Frontal cortex (tissue), 4 donors: ENCODE results near the gene CLASP1. TPM values are rescaled to one million over a fixed set of nuclear protein-coding genes. Genes with fewer than 3 reads are reported as not detected.
"Not testable (repeated sequence)": the region's sequence is repeated elsewhere in the genome, so short reads cannot be mapped to it uniquely, and the experiment has no call there.

Experiments used
- DNase-seq, 2 donors: peaks; one replicate each; pipeline ENCODE4 v3.0.0; 2012; ENCODE audit warnings: low spot score in 2 of 2
- FAIRE-seq: peaks from 2 replicates; lab custom pipeline; 2012; peaks lifted over from hg19 to GRCh38; lab: Jason Lieb, UNC
- total RNA-seq: library from RNA; depleted of rRNA; stranded (reverse); fragments of >200 nt; gene quantifications from one replicate; pipeline ENCODE4 v1.2.3, GENCODE V29; 2014
- donor health status: control.
- donor health status: control.
- donor health status: control.

Gene CLASP1
- total RNA-seq, 1 donor from 2014 or later: 129 TPM

- no peak for DNase-seq
- no peak for FAIRE-seq
These were observed 302.4 kb downstream of the CLASP1 start for GRCh38 chr2:121346859-121347258.

GRCh38 chr2:121346407-121346806, 302.9 kb downstream of the CLASP1 start:
- no peak for DNase-seq
- no peak for FAIRE-seq

DNA sequence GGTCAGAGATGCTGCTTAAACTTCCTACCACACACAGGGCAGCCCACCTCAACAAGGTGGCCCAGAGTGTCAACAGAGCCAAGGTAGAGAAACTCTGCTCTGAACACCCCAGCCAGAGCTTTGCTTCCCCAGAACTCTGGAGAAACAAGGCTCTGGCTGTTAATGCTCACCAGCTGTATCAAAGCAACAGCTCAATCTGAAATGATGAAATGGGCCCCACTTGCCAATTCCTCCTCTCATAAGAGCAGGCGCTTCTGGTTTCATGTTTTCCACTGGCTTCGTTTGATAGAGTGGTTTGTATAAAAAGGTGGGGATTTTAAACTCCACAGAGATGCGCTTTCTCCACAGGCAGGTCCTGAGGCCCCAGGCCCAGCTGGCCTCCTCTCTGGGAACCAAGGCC, 303.4 kb downstream of the CLASP1 start:
- no peak for DNase-seq
- FAIRE-seq: no peak

GRCh38 chr2:121345101-121345500, 304.2 kb downstream of the CLASP1 start:
- FAIRE-seq: no peak
- DNase-seq: no peak

GRCh38 chr2:121343828-121344399, 305.3 kb downstream of the CLASP1 start:
- DNase-seq, FAIRE-seq: not testable (repeated sequence)

DNA sequence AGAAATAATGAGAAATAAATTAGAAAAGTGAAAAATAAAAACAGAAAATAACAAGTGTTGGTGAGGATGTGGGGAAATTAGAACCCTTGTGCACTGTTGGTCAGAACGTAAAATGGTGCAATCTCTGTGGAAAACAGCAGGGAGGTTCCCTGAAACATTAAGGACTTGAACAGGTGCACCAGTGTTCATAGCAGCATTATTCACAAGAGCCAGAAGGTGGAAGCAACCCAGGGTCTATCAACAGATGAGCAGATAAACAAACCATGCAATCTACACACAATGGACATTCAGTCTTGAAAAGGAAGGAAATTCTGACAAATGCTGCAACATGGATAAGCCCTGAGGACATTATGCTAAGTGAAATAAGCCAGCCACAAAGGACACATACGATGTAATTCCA, 306.1 kb downstream of the CLASP1 start:
- FAIRE-seq: no peak
- DNase-seq: no peak

GRCh38 chr2:121342751-121343150, 306.5 kb downstream of the CLASP1 start:
- FAIRE-seq: no peak
- no peak for DNase-seq

DNA sequence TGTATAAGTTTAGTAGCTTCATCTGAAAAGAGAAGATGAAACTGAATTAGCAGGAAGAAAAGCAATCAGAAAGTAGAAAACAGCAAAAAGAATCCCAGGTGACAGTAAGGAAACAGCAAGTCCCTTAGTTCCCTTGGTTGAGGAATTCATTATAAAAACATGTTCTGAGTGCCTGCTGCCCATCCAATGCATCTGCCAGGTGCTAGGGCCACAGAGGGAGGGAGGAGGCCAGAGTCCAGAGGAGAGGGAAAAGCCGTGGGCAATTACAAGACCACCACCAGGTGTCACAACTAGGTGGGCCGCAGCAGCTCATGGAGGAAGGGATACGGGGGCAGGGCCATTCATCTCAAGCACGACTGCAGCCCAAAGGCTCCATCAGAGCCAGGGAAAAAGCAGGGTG, 308.3 kb downstream of the CLASP1 start:
- FAIRE-seq (no peak), DNase-seq (no peak)

GRCh38 chr2:121338281-121338680, 311.0 kb downstream of the CLASP1 start:
- no peak for FAIRE-seq
- DNase-seq: no peak

DNA sequence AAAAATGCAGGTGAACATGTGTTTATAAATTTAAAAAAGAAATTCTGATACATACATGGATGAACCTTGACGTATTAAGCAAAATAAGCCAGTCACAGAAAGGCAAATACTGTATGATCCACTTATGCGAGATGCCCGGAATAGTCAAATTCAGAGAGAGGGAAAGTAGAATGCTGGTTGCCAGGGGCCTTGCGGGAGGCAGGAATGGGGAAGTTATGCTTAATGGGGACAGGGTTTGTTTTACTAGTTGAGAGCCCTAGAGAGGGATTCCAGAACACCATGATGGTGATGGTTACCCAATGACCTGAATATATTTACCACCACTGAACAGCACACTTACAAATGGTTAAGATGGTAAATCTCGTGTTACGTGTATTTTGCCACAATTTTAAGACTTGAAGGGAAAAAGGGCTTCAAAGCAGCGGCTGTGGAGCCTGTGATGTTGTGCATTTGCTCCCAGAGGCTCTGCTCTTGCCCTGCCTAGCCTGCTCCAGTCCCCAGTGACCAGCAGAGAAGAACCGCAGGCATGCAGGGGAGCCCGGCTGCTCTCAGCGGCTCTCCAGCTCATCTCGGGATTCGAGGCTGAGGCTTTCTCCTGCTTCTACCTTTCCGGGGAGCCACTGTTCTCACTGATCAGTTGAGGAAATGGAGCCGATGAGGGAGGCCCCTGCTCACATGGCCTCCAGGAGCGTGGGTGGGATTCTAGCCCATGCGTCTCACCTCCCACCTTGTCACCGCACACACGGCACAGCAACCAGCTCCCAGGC, 312.6 kb downstream of the CLASP1 start:
- FAIRE-seq (no peak), DNase-seq (peak in 1 of 2 donors; percentile 29)

- DNase-seq: no peak
- FAIRE-seq: no peak
These were observed 313.7 kb downstream of the CLASP1 start for GRCh38 chr2:121335294-121336290.

DNA sequence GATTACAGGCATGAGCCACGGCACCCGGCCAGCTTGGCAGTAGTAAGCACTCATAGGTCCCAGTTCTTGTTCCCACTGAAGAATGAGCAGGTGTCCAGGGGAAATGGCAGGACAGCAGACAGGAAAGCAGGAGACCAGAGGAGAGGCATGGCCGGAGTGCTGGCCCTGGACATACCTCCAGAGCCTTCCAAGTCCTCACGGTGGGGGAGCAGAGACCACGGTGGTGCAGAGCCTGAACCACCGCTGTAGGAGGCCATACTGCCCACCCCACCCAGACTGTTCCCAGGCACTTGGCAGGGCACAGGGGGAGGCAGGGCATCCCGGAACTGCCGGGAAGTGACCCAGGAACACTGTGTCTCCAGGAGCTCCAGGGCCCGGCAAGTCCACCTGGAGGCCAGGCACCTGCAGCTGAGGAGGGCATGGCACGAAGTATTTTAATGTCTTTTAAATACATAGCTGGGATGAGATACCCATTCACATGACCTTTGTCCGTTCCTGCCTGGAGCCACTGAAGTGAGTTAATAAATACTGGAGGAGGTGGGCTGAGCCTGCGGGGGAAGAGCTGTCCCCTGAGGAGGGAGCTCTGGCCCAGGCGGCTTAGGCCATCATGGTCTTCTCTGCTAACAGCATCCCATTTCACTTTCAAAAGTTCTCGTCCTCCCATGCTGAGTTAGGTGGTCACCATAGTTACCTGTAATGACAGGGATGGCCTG, 314.5 kb downstream of the CLASP1 start:
- FAIRE-seq: no peak
- no peak for DNase-seq

- no peak for FAIRE-seq
These were observed 315.3 kb downstream of the CLASP1 start for GRCh38 chr2:121333834-121334558.

GRCh38 chr2:121333231-121333630, 316.0 kb downstream of the CLASP1 start:
- no peak for FAIRE-seq

More at GRCh38 chr2:121333834-121334558, 315.3 kb downstream of the CLASP1 start:
- DNase-seq: no peak

DNA sequence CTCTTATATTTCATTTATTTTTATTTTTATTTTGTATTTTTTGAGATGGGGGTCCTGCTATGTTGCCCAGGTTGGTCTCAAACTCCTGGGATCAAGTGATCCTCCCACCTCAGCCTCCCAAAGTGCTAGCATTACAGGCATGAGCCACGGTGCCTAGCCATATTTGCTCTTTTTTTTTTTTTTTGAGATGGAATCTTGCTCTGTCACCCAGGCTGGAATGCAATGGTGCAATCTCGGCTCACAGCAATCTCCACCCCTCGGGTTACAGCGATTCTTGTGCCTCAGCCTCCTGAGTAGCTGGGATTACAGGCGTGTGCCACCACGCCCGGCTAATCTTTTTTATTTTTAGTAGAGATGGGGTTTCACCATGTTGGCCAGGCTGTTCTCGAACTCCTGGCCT, 317.9 kb downstream of the CLASP1 start:
- DNase-seq, FAIRE-seq: not testable (repeated sequence)

More at GRCh38 chr2:121333231-121333630, 316.0 kb downstream of the CLASP1 start:
- no peak for DNase-seq

- no peak for FAIRE-seq
- DNase-seq: no peak
These were observed 318.3 kb downstream of the CLASP1 start for GRCh38 chr2:121330921-121331320.

DNA sequence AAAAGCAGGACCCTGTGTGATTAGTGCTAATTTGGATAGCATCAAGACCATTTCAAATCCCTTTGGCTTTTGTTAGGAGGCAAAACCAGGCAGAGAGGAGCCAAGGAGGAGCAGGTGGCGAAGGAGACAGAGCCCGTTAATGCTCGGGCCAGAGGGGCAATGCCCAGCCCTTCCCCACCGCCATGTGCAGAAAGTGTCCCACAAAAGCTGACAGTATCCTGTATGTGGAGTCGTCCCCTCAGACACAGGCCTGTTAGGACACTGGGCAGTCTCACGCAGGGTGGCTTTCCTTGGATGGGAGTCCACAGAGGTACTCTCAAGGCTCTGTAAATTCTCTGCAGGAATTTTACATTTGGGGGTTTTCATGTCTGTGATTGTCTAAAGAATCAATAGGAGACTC, 319.5 kb downstream of the CLASP1 start:
- no peak for DNase-seq
- no peak for FAIRE-seq

DNA sequence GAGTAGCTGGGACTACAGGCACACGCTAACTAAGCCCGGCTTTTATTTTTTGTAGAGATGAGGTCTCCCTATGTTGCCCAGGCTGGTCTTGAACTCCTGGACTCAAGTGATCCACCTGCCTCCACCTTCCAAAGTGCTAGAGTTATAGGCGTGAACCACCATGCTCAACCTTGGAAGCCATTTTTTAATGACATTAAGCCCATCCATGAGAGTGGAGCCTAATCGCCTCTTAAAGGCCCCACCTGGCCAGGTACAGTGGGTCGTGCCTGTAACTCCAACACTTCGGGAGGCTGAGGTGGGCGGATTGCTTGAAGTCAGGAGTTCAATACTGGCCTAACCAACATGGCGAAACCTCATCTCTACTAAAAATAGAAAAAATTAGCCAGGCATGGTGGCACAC, 322.6 kb downstream of the CLASP1 start:
- no peak for DNase-seq

GRCh38 chr2:121324601-121325000, 324.7 kb downstream of the CLASP1 start:
- no peak for DNase-seq
- no peak for FAIRE-seq

More for the DNA sequence above, 322.6 kb downstream of the CLASP1 start:
- no peak for FAIRE-seq
